Activated B cell treated with CpG ODN at 0.5 μM for 24 hours (primary cell): ENCODE measurements around the gene JAZF1. TPM values are rescaled to one million over a fixed set of nuclear protein-coding genes. Genes with fewer than 3 reads are reported as not detected.

Source experiments
- ATAC-seq: fragments of 200-7000 bp; cut with Tn5 transposase; one replicate; pipeline ENCODE4 v1.10.0; 2021; ENCODE audit warnings: low read depth, mild to moderate bottlenecking, moderate library complexity
- CTCF ChIA-PET: fragments of 350-600 bp; sonication (Branson Sonifier 250); formaldehyde crosslinking; loops from one replicate; lab custom pipeline; 2021; ENCODE audit warnings: antibody characterized with exemption; lab: Charles Lee
- POLR2A ChIA-PET: fragments of 350-600 bp; sonication (Branson Sonifier 250); formaldehyde crosslinking; loops from one replicate; lab custom pipeline; 2021; ENCODE audit warnings: antibody characterized with exemption; lab: Charles Lee
- DNase-seq: peaks from one replicate; pipeline ENCODE4 v3.0.0; 2022
- H3K27ac Mint-ChIP-seq: one replicate; pipeline ENCODE4 v1.8.0; 2020; ENCODE audit warnings: mixed read lengths
- H3K27me3 Mint-ChIP-seq: one replicate; pipeline ENCODE4 v1.8.0; 2021; ENCODE audit warnings: mixed read lengths
- H3K36me3 Mint-ChIP-seq: one replicate; pipeline ENCODE4 v1.8.0; 2021; ENCODE audit warnings: low read depth, mixed read lengths
- H3K4me1 Mint-ChIP-seq: one replicate; pipeline ENCODE4 v1.8.0; 2021; ENCODE audit warnings: mixed read lengths
- H3K4me3 Mint-ChIP-seq: one replicate; pipeline ENCODE4 v1.8.0; 2020; ENCODE audit warnings: mild to moderate bottlenecking, mixed read lengths
- H3K9me3 Mint-ChIP-seq: one replicate; pipeline ENCODE4 v1.8.0; 2020; ENCODE audit warnings: mixed read lengths
- CTCF ChIP-seq: fragments of 200-600 bp; IDR thresholded peaks from one replicate; pipeline ENCODE4 v1.8.0; 2022; ENCODE audit warnings: antibody characterized with exemption, mild to moderate bottlenecking
- intact Hi-C: fragments of 100-400 bp; cut with micrococcal nuclease; formaldehyde crosslinking; loops from one replicate; pipeline ENCODE4 v1.15.1; 2024
- total RNA-seq: library from RNA; stranded (reverse); gene quantifications from 2 replicates; pipeline ENCODE4 v1.2.3, GENCODE V29; 2022

Gene JAZF1
- total RNA-seq, 1 donor from 2014 or later = 54.8 TPM

- ChIA-PET POLR2A (no interaction called here), CTCF (no interaction called here)
- Mint-ChIP-seq H3K4me3 (no peak overlapping the region), H3K27me3 (no peaks in the 10 kb centered on the region), H3K36me3 (peaks cover 33% of the 10 kb centered on the region), H3K27ac (no peak overlapping the region), H3K4me1 (peaks cover 61% of the 10 kb centered on the region), H3K9me3 (peaks cover 4% of the 10 kb centered on the region)
- intact Hi-C loops = no loop called here
- no peak for TF ChIP-seq CTCF
- no peak for ATAC-seq
- no peak for DNase-seq
Measured at GRCh38 chr7:28091190-28091589, 89.4 kb downstream of the JAZF1 start.

GRCh38 chr7:28088901-28089714 lies 91.5 kb downstream of the JAZF1 start:
- Mint-ChIP-seq H3K9me3 (peaks cover 4% of the 10 kb centered on the region), H3K27ac (no peak overlapping the region), H3K36me3 (peaks cover 20% of the 10 kb centered on the region), H3K27me3 (no peaks in the 10 kb centered on the region), H3K4me1 (peaks cover 56% of the 10 kb centered on the region), H3K4me3 (no peak overlapping the region)
- ChIA-PET POLR2A (no interaction called here), CTCF (no interaction called here)
- DNase-seq = no peak
- intact Hi-C loops = no loop called here
- no peak for TF ChIP-seq CTCF
- ATAC-seq = no peak

- H3K27ac Mint-ChIP-seq = no peak overlapping the region
Measured at GRCh38 chr7:28088032-28088431, 92.6 kb downstream of the JAZF1 start.

GRCh38 chr7:28086198-28086597 lies 94.4 kb downstream of the JAZF1 start:
- DNase-seq (no peak), ATAC-seq (peak; percentile 78)
- POLR2A ChIA-PET = interaction anchor here (0.6 kb wide), 1 partner anchor 66 kb away, joined by 3 read pairs; no protein-coding TSS in a partner anchor
- CTCF ChIA-PET = interaction anchor here (3.7 kb wide), 1 partner anchor 11 kb away, joined by 24 read pairs; no protein-coding TSS in a partner anchor
- peaks cover 67% of the 10 kb centered on the region for H3K4me1 Mint-ChIP-seq
- peaks cover 8% of the 10 kb centered on the region for H3K36me3 Mint-ChIP-seq
- H3K27me3 Mint-ChIP-seq = no peaks in the 10 kb centered on the region
- H3K27ac Mint-ChIP-seq = peak overlapping the region; percentile 36
- H3K4me3 Mint-ChIP-seq = no peak overlapping the region
- H3K9me3 Mint-ChIP-seq = peaks cover 4% of the 10 kb centered on the region
- TF ChIP-seq CTCF = no peak
- intact Hi-C loops = no loop called here

More at GRCh38 chr7:28088032-28088431, 92.6 kb downstream of the JAZF1 start:
- peaks cover 55% of the 10 kb centered on the region for H3K4me1 Mint-ChIP-seq
- ChIA-PET POLR2A (no interaction called here), CTCF (interaction anchor here (3.7 kb wide), 1 partner anchor 9 kb away, joined by 24 read pairs; no protein-coding TSS in a partner anchor)
- H3K9me3 Mint-ChIP-seq = peaks cover 4% of the 10 kb centered on the region
- peaks cover 9% of the 10 kb centered on the region for H3K36me3 Mint-ChIP-seq
- no peak for TF ChIP-seq CTCF
- no peaks in the 10 kb centered on the region for H3K27me3 Mint-ChIP-seq
- intact Hi-C loops = no loop called here
- ATAC-seq (no peak), DNase-seq (no peak)
- no peak overlapping the region for H3K4me3 Mint-ChIP-seq
